NCI-H524 treated with DMSO at 0.1 percent for 48 hours (cell line): Measurements from ENCODE around the gene CRADD.
"Not testable (repeated sequence)": the region's sequence is repeated elsewhere in the genome, so short reads cannot be mapped to it uniquely, and the experiment has no call there.

Experiments used
- DNase-seq: peaks from one replicate; lab custom pipeline; 2025; lab: John Stamatoyannopoulos, UW

Gene CRADD

GRCh38 chr12:93677195-93678064 is at the start of gene CRADD:
TSS of gene CRADD (plus strand) at chr12:93677375.
- DNase-seq: peak; percentile 92

DNA sequence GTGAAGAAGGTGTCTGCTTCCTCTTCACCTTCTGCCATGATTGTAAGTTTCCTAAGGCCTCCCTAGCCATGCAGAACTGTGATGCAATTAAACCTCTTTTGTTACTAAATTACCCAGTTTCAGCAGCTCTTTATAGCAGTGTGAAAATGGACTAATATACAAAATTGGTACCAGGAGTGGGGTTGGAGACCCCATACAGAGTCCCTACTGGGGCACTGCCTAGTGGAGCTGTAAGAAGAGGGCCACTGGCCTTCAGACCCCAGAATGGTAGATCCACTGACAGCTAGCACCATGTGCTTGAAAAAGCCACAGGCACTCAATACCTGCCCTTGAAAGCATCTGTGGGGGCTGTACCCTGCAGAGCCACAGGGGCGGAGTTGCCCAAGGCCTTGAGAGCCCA is 44.8 kb upstream of the CRADD start:
- no peak for DNase-seq

DNA sequence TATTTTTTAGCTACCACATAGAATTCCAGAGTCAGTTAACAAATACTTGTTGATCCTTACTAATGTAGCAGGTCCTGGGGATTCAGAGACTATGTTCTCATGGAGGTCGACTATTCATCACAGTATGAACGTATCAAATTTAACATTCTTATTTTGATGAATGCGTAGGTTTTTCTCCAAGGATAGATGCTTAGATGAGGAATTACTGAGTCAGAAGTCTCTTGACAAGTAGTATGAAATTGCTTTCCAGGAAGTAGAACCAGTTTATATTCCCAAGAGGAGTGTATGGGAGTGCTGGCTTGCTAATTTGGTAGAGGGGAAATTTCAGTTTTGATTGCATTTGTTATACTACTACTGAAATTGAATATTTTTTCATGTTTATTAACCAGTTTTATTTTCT is 42.8 kb upstream of the CRADD start:
- DNase-seq: no peak

- DNase-seq: no peak
Measured at GRCh38 chr12:93636708-93637107, 40.5 kb upstream of the CRADD start.

GRCh38 chr12:93638095-93638494 is 39.1 kb upstream of the CRADD start:
- no peak for DNase-seq

- no peak for DNase-seq
Measured at GRCh38 chr12:93638954-93639353, 38.2 kb upstream of the CRADD start.

GRCh38 chr12:93639406-93639805 is 37.8 kb upstream of the CRADD start:
- no peak for DNase-seq

DNA sequence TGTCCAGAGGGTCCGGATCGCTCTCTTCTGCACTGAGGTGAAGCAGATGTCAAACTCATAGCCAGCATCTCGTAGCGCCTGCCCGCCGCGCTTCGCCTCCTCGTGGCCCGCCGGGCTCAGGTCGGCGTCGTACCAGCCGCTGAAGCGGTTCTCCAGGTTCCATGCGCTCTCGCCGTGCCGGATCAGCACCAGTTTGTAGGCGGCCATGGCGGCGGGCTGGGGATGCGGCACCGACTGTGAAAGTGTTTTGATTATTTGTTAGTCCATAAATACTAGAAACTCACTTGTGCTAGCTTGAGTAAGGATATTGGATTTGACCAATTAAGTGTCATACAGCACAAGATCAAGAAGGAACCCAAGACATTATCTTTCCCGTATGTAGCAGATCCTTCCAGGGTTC is 35.8 kb upstream of the CRADD start:
- not testable (repeated sequence) for DNase-seq

DNA sequence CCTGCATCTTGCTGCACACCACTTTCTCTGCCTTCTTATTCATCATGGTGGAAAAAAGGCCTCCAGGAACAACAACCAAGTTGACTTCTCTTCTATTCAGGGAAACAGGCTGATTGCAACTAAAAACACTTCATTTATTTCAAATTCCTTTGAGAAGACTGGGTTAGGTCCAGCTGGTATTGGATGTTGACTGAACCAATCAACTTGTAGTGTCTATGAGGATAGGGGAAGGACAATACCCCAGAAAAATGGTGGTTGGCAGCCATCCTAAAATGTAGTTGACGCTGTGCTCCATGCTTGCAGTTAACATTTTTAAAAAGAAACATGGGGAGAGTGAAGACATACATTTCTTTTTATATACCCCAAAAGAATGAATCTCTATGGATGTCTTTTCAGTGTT is 34.4 kb upstream of the CRADD start:
- no peak for DNase-seq

DNA sequence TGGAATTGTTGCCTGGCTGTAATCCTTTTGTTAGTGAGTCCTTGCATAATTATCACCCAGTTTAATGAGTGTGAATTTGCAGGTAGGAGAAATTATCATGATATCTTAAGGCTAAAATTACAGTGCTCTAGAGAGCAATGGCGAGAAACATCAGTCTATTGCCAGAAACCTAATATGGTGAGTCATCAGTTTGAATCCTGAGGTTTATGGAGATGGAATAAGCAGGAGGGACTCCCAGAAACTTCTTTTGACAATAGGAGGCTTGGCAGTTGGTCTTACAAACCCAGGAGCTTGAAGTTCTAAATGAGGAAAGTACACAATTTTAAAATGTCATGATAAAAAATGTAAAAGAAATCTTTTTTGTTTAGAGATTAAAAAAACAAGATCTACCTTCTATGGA is 31.5 kb upstream of the CRADD start:
- no peak for DNase-seq

- DNase-seq: no peak
Measured at GRCh38 chr12:93650626-93651025, 26.5 kb upstream of the CRADD start.

DNA sequence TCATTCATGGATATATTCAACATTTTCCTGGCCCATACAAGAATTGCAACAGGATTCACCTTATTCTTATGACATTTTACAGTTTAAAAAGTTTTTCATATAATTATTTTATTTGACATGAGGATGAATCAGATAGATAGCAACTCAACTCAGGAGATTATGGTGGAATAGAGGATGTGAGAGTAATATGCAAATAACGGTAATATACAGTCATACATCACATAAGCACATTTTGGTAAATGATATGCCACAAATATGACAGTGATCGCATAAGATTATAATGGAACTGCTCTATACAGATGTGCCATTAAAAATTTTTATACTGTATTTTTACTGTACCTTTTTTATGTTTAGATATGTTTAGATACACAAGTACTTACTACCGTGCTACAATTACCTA is 24.1 kb upstream of the CRADD start:
- no peak for DNase-seq

DNA sequence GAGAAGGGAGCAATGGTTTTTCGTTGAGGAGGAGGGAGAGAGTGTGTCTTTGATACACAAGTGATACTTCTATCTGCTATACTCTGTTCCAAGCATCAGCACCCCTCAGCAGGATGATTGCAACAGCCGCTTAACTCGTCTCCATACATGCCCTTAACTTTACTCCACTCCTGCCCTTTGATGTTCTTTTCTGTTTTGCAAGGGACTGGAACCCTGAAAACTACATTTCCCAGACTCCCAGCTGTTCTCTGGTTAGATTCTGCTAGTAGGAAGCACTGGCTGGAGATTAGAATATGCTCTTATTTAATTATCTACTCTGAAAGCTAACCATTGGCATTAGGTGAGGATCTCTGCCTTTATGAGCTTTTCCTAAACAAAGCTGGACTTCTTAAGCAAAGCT is 23.5 kb upstream of the CRADD start:
- DNase-seq: no peak

GRCh38 chr12:93654421-93654820 is 22.8 kb upstream of the CRADD start:
- DNase-seq: no peak

- no peak for DNase-seq
Measured at GRCh38 chr12:93657071-93657470, 20.1 kb upstream of the CRADD start.

GRCh38 chr12:93661021-93661420 is 16.2 kb upstream of the CRADD start:
- DNase-seq: no peak

- no peak for DNase-seq
Measured at GRCh38 chr12:93663006-93663728, 14.0 kb upstream of the CRADD start.

GRCh38 chr12:93663729-93664084 is 13.5 kb upstream of the CRADD start:
- DNase-seq: no peak

DNA sequence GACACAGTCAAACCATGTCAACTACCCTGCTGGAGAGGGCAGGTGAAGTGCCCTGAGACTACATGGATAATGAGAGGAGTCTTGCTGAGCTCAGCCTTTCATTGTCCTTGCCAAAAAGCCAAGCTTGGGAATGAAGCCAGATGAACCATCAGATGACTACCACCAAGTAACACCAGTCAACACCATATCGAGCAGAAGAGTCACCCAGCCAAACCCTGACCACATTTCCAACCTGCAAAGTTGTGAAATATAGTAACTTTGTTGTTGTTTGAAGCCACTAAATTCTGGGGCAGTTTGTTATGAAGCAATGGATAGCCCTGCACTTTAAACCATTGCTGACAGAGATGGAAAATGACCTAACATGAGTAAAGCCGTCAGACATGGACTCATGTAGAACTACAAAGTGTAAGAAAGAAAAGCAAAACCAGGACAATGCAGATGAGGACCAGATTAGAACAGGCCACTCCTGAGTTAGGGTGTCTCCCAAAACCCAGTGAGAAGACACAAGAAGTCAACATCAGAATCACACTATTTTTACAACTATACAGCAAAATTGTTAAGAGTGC is 12.5 kb upstream of the CRADD start:
- no peak for DNase-seq

GRCh38 chr12:93667672-93668071 is 9.5 kb upstream of the CRADD start:
- no peak for DNase-seq

DNA sequence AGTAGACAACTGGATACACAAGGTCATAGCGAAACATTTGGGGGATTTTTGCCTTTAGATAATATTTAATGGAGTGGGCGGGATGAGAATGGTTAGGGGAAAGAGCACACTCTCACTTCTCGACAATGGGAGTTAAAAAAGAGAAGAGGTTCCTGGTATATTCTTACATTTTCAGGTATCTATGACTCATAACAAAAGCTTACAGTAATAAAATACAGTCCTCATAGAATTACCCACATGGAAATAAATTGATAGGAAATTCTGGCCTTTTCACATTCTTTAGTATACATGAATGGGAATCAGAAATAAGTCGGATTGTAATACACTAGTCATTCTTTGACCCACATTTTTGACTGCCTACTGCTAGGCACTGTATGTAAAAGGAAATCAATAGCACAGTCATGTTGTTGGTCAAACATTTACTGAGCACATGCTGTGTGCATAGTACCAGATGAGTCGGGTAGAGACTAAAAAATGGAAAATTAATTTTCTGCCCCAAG is 8.2 kb upstream of the CRADD start:
- DNase-seq: no peak

DNA sequence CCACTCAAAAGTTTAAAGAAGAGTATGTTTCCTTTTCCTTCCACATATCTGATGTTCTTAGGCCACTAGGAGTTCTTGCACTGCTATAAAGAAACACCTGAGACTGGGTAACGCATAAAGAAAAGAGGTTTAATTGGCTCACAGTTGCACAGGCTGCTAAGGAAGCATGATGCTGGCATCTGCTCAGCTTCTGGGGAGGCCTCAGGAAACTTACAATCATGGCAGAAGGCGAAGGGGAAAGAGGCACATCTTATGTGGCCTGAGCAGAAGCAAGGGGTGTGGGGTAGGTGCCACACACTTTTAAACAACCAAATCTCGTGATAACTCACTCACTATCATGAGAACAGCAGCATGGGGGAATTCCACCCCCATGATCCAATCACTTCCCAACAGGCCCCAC is 7.7 kb upstream of the CRADD start:
- DNase-seq: no peak

DNA sequence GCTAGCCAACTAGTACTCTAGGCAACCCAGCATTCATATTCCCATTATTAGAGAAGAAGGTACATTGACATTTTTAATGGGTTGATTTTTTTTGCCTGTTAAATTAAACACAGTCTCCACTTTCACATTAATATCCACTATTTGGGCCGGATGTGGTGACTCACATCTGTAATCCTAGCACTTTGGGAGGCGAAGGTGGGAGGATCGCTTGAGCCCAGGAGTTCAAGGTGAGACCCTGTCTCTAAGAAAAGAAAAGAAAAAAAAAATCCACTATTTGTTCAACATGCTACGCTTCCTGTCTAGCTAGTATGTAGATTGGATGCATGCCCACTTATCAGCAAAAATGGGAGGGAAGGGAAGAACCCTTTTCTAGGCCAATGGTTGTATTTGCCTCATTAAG is 7.1 kb upstream of the CRADD start:
- no peak for DNase-seq
